ENCODE data around the gene GPC6. TPM values are rescaled to one million over a fixed set of nuclear protein-coding genes. Genes with fewer than 3 reads are reported as not detected.
"Not testable (repeated sequence)": the region's sequence is repeated elsewhere in the genome, so short reads cannot be mapped to it uniquely, and the experiment has no call there.

The GPC6 gene
- total RNA-seq, 1 donor from 2014 or later: 38.9 TPM

- DNase-seq (ENCODE audit: low read depth): no peak
Observed at GRCh38 chr13:94323764-94324758, 1097.5 kb downstream of the GPC6 start.

GRCh38 chr13:94324767-94325540, 1098.3 kb downstream of the GPC6 start:
- no peak for DNase-seq (ENCODE audit: low read depth)

GRCh38 chr13:94325650-94326049, 1099.0 kb downstream of the GPC6 start:
- no peak for DNase-seq (ENCODE audit: low read depth)

- DNase-seq (ENCODE audit: low read depth): peak; percentile 65
Observed at GRCh38 chr13:94327318-94327717, 1100.7 kb downstream of the GPC6 start.

- DNase-seq (ENCODE audit: low read depth): no peak
Observed at GRCh38 chr13:94328381-94329041, 1101.9 kb downstream of the GPC6 start.

GRCh38 chr13:94329277-94329676, 1102.7 kb downstream of the GPC6 start:
- DNase-seq (ENCODE audit: low read depth): no peak

- DNase-seq (ENCODE audit: low read depth): peak; percentile 98
Observed at GRCh38 chr13:94329754-94330551, 1103.3 kb downstream of the GPC6 start.

- no peak for DNase-seq (ENCODE audit: low read depth)
Observed at GRCh38 chr13:94330552-94331071, 1104.0 kb downstream of the GPC6 start.

GRCh38 chr13:94331281-94331680, 1104.7 kb downstream of the GPC6 start:
- DNase-seq (ENCODE audit: low read depth): no peak

- no peak for DNase-seq (ENCODE audit: low read depth)
Observed at GRCh38 chr13:94332359-94333096, 1105.9 kb downstream of the GPC6 start.

- no peak for DNase-seq (ENCODE audit: low read depth)
Observed at GRCh38 chr13:94333131-94333820, 1106.7 kb downstream of the GPC6 start.

GRCh38 chr13:94335761-94336526, 1109.3 kb downstream of the GPC6 start:
- peak; percentile 27 for DNase-seq (ENCODE audit: low read depth)

- DNase-seq (ENCODE audit: low read depth): no peak
Observed at GRCh38 chr13:94339116-94339687, 1112.6 kb downstream of the GPC6 start.

GRCh38 chr13:94342436-94343242, 1116.0 kb downstream of the GPC6 start:
- DNase-seq (ENCODE audit: low read depth): no peak

GRCh38 chr13:94343243-94343585, 1116.6 kb downstream of the GPC6 start:
- DNase-seq (ENCODE audit: low read depth): no peak

GRCh38 chr13:94343687-94344086, 1117.1 kb downstream of the GPC6 start:
- DNase-seq (ENCODE audit: low read depth): not testable (repeated sequence)

- no peak for DNase-seq (ENCODE audit: low read depth)
Observed at GRCh38 chr13:94344126-94344818, 1117.7 kb downstream of the GPC6 start.

Data from renal cortical epithelial cell (primary cell).